KMS-11 (cell line): ENCODE data around the gene CMC1.

ENCODE experiments used
- H2AFZ ChIP-seq: fragments of 200-600 bp; sonication (generic); 2 replicates; pipeline ENCODE4 v1.6.1; 2016; ENCODE audit warnings: antibody characterized with exemption, mixed run types, low read depth
- H3K27ac ChIP-seq: fragments of 200-600 bp; sonication (generic); 2 replicates; pipeline ENCODE4 v1.6.1; 2016; ENCODE audit warnings: mild to moderate bottlenecking, mixed run types
- H3K27me3 ChIP-seq: fragments of 200-600 bp; sonication (generic); 2 replicates; pipeline ENCODE4 v1.6.1; 2017; ENCODE audit warnings: mild to moderate bottlenecking, low read depth, mixed run types, moderate library complexity; ENCODE audit not compliant: insufficient read depth
- H3K36me3 ChIP-seq: fragments of 200-600 bp; sonication (generic); 2 replicates; pipeline ENCODE4 v1.6.1; 2017; ENCODE audit warnings: mild to moderate bottlenecking, mixed run types; ENCODE audit not compliant: insufficient read depth
- H3K4me1 ChIP-seq: fragments of 200-600 bp; sonication (generic); 2 replicates; pipeline ENCODE4 v1.6.1; 2016; ENCODE audit warnings: mild to moderate bottlenecking, low read depth, mixed run types; ENCODE audit not compliant: poor library complexity, severe bottlenecking
- H3K4me2 ChIP-seq: fragments of 200-600 bp; sonication (generic); 2 replicates; pipeline ENCODE4 v1.7.0; 2016; ENCODE audit warnings: mild to moderate bottlenecking, mixed run types
- H3K4me3 ChIP-seq: fragments of 200-600 bp; sonication (generic); IDR thresholded peaks from 2 replicates; pipeline ENCODE4 v1.6.1; 2017; ENCODE audit warnings: low read depth, low read length, mixed read lengths; ENCODE audit not compliant: insufficient read depth
- H3K79me2 ChIP-seq: fragments of 200-600 bp; sonication (generic); 2 replicates; pipeline ENCODE4 v1.6.1; 2016; ENCODE audit warnings: low read depth, mixed run types; ENCODE audit not compliant: insufficient read depth
- H3K9ac ChIP-seq: fragments of 200-600 bp; sonication (generic); 2 replicates; pipeline ENCODE4 v1.6.1; 2016; ENCODE audit warnings: mild to moderate bottlenecking, mixed run types
- H4K20me1 ChIP-seq: fragments of 200-600 bp; sonication (generic); 2 replicates; pipeline ENCODE4 v1.6.1; 2016; ENCODE audit warnings: mild to moderate bottlenecking, mixed run types; ENCODE audit not compliant: insufficient read depth
- CTCF ChIP-seq: fragments of 200-600 bp; sonication (generic); conservative IDR thresholded peaks from 2 replicates; pipeline ENCODE4 v1.6.1; 2017; ENCODE audit warnings: low read depth, mild to moderate bottlenecking, antibody characterized with exemption, low read length, moderate library complexity, mixed read lengths

The CMC1 gene

GRCh38 chr3:28343144-28343543 lies 101.7 kb downstream of the CMC1 start:
- Histone ChIP-seq H3K4me1 (peaks cover 21% of the 10 kb centered on the region), H3K79me2 (no peaks in the 10 kb centered on the region), H3K36me3 (no peaks in the 10 kb centered on the region), H3K27ac (no peak overlapping the region), H2AFZ (no peak overlapping the region), H3K27me3 (no peaks in the 10 kb centered on the region), H3K4me3 (no peak overlapping the region), H4K20me1 (no peaks in the 10 kb centered on the region), H3K9ac (no peak overlapping the region), H3K4me2 (no peak overlapping the region)
- TF ChIP-seq CTCF, result no peak

- Histone ChIP-seq H4K20me1 (no peaks in the 10 kb centered on the region), H3K27me3 (no peaks in the 10 kb centered on the region), H3K4me3 (no peak overlapping the region), H3K9ac (no peak overlapping the region), H3K4me2 (no peak overlapping the region), H2AFZ (no peak overlapping the region), H3K36me3 (no peaks in the 10 kb centered on the region), H3K4me1 (peaks cover 21% of the 10 kb centered on the region), H3K79me2 (no peaks in the 10 kb centered on the region), H3K27ac (no peak overlapping the region)
- TF ChIP-seq CTCF, result no peak
Measured at GRCh38 chr3:28345690-28346089, 104.3 kb downstream of the CMC1 start.

GRCh38 chr3:28347374-28348264 lies 106.2 kb downstream of the CMC1 start:
- H3K9ac ChIP-seq, result peak overlapping the region; percentile 97
- H3K36me3 ChIP-seq, result no peaks in the 10 kb centered on the region
- H4K20me1 ChIP-seq, result no peaks in the 10 kb centered on the region
- H3K4me1 ChIP-seq, result peaks cover 16% of the 10 kb centered on the region
- peak overlapping the region; percentile 71; the same call in 1 of the 2 replicates for H2AFZ ChIP-seq
- H3K4me3 ChIP-seq, result no peak overlapping the region
- H3K27ac ChIP-seq, result peak overlapping the region; percentile 94
- H3K27me3 ChIP-seq, result no peaks in the 10 kb centered on the region
- H3K79me2 ChIP-seq, result no peaks in the 10 kb centered on the region
- TF ChIP-seq CTCF, result no peak
- H3K4me2 ChIP-seq, result peak overlapping the region; percentile 68

- Histone ChIP-seq H3K27me3 (no peaks in the 10 kb centered on the region), H2AFZ (peak overlapping the region; percentile 71), H3K4me1 (peaks cover 16% of the 10 kb centered on the region), H3K4me3 (peak overlapping the region; percentile 20), H3K9ac (peak overlapping the region; percentile 97), H3K27ac (peak overlapping the region; percentile 94), H3K4me2 (peak overlapping the region; percentile 68), H4K20me1 (no peaks in the 10 kb centered on the region), H3K79me2 (no peaks in the 10 kb centered on the region), H3K36me3 (no peaks in the 10 kb centered on the region)
- TF ChIP-seq CTCF, result no peak
Measured at GRCh38 chr3:28348265-28348628, 106.8 kb downstream of the CMC1 start.
